Measurements from ENCODE around the gene ZDHHC24.
"Not testable (repeated sequence)": the region's sequence is repeated elsewhere in the genome, so short reads cannot be mapped to it uniquely, and the experiment has no call there.

Gene ZDHHC24

DNA sequence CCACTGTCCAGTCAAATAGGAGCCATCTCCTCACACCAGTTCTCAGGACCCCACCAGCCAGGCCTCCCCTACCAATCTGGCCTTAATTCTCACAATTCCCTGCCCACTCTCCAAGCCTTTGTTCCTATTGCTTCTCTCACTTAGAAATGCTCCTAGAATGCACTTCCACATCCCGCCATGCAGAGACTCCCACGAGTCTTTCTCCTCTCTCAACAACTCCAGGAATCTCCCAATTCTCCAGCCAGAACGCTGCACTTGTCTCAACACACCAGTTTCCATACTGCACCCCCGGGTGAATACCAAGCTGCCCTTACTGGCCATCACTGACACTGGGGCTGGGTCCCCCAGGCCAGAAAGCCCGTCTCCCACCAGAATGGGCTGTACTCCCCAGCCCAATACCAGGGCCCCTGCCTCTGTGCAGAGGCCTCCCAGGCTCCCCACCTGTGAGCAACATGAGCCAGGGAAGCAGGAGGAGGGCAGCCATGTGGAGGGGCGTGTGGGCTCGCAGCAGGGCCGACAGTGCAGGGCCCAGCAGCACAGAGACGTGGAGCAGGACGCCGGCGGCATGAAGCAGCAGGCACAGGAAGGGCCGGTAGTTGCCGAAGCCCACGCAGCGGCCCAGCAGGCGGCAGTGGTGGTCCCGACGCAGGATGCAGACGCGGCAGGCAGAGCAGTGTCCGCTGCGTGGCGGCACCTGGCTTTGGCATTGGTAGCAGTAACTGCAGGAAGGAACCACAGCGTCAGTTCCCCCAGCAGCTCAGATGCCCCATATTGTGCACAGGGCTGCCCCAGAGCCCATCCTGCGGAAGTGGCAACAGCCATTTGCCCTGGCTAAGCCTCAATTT lies 2.4 kb downstream of the ZDHHC24 start:
- DNase-seq = no peak

GRCh38 chr11:66542362-66542761 lies 3.5 kb downstream of the ZDHHC24 start:
- no peak for DNase-seq

GRCh38 chr11:66541892-66542291 lies 4.0 kb downstream of the ZDHHC24 start:
- DNase-seq = no peak

GRCh38 chr11:66540598-66540997 lies 5.2 kb downstream of the ZDHHC24 start:
- DNase-seq = not testable (repeated sequence)

GRCh38 chr11:66539870-66540213 lies 6.0 kb downstream of the ZDHHC24 start:
- DNase-seq = no peak

DNA sequence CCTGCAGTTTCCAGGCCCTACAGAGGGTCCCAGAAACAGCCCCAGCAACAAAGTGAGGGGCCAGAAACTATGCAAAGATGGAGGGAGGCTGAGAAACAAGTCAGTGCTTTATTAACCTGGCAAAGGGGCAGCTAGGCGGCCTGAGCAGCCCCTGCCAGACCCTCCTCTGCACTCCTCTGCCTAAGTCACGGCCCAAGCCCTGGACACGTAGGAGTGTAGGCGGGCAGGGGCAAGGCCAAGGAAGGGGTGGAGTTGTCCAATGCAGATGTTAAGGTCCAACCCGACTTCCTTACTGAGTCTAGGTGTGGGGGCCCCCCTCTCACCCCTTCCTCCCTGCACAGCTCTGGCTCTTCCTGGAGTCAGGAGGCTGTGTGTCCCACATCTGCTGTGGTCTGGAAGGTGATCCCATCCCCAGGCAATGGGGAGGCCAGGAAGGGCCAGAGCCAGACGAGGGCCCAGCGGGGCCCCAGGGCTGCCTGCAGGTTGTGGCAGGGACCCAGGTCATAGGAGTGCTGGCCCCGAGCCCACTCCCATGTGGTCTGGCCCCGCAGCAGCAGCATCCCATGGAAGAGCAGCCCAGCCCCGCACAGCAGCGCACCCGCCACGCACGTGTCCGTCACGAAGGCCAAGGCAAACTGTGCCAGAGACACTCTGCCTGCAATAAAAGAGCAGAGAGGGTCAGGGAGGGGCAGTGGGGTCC lies 6.5 kb downstream of the ZDHHC24 start:
- DNase-seq = no peak

GRCh38 chr11:66532784-66533183 lies 13.1 kb downstream of the ZDHHC24 start:
- DNase-seq = no peak

DNA sequence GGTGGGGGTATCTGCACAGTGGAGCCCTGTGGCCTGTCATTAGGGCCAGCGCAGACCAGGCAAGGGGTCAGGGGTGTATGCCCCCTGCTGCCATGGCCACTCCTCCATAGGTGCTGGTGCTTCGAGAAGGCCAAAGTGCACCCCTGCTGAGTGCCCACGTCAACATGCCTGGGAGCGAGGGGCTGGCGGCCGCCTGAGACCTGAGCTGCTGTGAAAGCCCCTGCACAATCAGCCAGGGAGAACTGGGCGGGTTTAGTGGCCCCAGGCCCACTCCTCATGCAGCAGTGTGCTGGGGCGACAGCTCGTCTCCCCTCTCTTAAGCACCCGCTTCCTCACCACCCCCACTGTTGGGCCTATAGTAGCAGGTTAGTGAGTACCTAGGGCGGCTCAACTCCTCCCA lies 14.0 kb downstream of the ZDHHC24 start:
- no peak for DNase-seq

DNA sequence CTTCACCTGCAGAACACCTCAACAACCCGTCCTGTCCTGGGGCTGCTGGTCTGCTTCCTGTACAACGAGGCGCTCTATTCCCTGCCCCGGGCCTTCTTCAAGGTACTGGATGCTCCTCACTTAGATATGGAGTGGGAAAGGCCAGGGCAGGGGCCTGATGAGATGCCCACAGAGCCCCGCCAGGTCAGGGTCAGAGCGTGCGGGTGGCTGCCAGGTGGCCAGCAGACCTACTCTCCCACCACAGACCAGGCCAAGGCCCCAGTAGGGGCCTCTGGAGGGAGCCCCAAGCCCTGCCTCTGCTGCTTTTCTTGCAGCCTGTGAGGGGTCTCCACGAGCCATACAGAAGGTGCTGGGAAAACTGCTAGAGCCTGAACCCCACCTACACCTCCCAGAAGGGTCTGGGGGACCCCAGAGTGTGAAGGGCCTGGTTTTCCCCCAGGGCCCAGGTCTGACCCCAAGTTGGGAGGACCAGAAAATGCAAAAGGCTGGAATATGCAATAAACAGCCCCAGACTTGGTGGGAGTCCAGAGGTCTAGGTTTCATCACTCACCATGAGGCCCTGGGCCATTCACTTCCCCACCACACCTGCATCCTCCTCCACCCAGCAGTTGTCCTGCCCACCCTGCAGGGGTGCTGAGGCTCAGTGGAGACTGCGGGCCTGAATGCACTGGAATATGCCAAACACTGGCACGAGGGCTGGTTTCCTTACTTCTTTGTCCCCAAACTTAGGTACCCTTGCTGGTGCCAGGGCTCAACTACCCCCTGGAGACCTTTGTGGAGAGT lies 14.7 kb downstream of the ZDHHC24 start:
- DNase-seq = no peak

DNA sequence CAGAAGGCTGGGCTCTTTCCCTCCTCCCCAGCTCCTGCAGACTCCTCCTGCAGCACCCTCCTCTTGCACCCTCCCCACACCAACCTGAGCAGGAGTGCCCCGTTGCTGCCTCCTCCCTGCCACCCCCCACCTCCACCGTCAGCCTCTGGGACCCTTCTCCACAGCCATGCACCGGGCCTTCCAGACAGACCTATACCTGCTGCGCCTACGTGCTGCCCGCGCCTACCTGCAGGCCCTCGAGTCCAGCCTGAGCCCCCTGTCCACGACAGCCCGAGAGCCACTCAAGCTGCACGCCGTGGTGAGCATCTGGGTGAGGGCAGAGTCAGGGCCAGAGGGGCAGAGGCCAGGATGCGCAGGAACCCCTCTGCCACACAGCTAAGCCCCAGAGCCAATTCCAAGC lies 16.2 kb downstream of the ZDHHC24 start:
- no peak for DNase-seq

DNA sequence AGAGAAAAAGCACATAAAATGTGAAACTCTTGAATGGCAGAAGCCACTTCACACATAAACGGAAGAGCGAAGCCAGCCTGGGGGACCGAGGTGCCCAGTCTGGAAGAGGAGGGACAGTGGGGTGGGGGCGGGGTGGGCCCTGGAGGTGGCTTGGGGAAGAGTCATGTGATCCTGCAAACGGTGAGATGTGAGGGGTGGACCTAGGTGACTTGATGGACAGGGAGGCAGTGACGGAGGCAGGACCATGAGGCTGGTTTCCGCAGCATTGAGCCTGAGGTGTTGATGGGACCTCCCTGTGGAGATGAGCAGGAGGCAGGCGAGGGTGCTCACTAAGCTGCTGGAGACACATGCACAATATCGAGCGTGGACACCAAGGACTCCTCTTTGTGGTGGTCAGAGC lies 16.8 kb downstream of the ZDHHC24 start:
- no peak for DNase-seq

DNA sequence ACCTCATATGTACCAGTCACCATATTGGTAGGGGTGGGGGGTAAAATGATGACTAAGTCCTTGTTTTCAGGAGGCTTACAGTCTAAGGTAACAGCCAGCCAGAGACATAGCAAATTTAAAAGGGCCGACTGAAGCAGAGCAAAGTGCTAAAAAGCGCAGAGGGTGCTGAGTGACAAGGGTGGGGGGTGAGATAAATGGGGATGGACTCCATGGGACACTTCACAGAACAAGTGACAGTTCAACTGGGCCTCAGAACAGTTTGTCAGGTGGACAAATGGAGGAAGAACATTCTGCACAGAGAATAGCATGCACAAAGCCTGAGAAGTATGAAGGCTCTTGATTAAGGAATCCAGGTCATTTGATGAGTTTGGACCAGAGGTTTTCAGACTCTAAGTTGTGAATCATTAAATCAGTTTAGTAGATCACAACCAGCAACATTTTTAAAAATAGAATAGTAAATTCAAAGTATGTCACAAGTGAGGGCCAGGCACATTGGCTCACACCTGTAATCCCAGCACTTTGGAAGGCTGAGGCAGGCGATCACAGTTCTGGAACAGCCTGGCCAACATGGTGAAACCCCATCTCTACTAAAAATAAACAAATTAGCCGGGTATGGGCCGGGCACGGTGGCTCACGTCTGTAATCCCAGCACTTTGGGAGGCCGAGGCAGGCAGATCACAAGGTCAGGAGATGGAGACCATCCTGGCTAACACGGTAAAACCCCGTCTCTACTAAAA lies 21.4 kb downstream of the ZDHHC24 start:
- no peak for DNase-seq

GRCh38 chr11:66523611-66524010 lies 22.2 kb downstream of the ZDHHC24 start:
- no peak for DNase-seq

DNA sequence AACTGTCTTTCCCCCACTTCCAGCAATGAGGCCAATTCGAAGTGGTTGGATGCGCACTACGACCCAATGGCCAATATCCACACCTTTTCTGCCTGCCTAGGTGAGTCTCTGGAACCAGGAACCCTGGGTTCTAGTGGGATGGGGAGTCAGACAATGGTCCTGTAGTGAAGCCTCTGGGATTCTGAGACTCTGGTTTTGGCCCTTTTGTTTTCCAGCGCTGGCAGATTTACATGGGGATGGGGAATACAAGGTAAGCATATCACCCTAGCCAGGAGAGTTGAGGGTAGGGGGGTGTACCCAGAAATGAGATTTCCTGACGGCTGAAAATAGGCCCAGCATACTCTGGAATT lies 34.9 kb downstream of the ZDHHC24 start:
- no peak for DNase-seq

- peak; percentile 27 for DNase-seq
Measured at GRCh38 chr11:66510271-66510989, 35.4 kb downstream of the ZDHHC24 start, which contains the start of gene BBS1. Gene BBS1 (plus strand): TSS chr11:66510635. CDS start chr11:66510660, 25 bp downstream.

- no peak for DNase-seq
Measured at GRCh38 chr11:66509131-66509561, 36.7 kb downstream of the ZDHHC24 start.

GRCh38 chr11:66505276-66505816 lies 40.5 kb downstream of the ZDHHC24 start:
- DNase-seq = no peak

- no peak for DNase-seq
Measured at GRCh38 chr11:66498506-66498905, 47.3 kb downstream of the ZDHHC24 start.

DNA sequence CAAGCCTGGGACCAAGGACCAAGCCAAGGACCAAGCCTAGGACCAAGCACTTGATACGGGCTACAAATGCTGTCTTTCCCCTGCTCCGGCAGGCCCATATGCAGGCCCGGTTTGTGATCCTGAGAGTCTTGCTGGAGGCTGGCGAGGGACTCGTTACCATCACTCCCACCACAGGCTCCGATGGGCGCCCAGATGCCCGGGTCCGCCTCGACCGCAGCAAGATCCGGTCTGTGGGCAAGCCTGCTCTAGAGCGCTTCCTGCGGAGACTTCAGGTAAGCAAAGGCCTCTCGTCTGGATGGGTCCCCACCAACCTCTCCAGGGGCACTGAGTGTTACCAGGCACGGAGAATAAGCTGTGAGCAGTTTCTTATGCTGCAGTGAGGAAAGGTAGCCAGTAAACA lies 48.6 kb downstream of the ZDHHC24 start:
- no peak for DNase-seq

DNA sequence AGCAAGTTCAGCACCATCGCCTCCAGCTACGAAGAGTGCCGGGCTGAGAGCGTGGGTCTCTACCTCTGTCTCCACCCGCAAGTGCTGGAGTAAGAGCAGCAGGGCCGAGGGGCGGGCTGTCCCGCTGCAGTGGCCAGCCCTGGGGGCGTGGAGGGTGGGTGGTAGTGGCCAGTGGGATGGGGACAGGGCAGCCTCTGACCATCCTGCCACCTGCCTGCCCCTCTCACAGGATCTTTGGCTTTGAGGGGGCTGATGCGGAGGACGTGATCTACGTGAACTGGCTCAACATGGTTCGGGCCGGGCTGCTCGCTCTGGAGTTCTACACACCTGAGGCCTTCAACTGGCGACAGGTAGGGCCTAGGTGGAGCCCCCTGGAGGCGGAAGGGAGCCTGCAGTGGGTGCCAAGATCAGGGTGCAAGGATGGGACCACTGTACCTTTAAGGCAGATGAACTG lies 50.4 kb downstream of the ZDHHC24 start:
- no peak for DNase-seq

- DNase-seq = no peak
Measured at GRCh38 chr11:66494935-66495334, 50.9 kb downstream of the ZDHHC24 start.

DNA sequence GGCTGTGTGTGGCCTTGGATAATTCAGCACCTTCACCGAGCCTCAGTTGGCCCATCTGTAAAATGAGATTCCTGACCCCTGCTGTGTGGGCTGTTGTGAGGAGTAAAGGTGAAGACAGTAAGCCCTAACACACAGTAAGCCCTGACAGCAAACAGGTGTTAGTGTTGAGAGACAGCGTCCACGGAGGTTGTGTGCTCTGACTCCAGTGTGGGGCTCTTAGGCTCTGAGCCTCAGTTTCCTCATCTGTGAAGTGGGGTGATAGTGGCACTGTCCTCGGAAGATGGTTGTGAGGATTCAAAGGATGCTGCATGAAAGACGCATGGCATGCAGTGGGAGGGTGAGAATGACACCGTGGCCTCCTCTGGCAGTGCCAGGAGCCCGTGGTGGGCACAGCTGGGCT lies 51.4 kb downstream of the ZDHHC24 start:
- no peak for DNase-seq

All from GOT3 (cell line).